GM21515 (cell line): ENCODE data around the gene ADAM10.

Experiments used
- ATAC-seq: cut with Tn5 transposase; IDR thresholded peaks from one replicate; pipeline ENCODE4 v1.9.1; 2021; ENCODE audit not compliant: unreplicated experiment

ADAM10 gene

GRCh38 chr15:58684036-58684710 is 65.3 kb downstream of the ADAM10 start:
- ATAC-seq = no peak

- no peak for ATAC-seq
Measured at GRCh38 chr15:58682234-58682633, 67.3 kb downstream of the ADAM10 start.

- ATAC-seq = no peak
Measured at GRCh38 chr15:58678683-58679082, 70.8 kb downstream of the ADAM10 start.

GRCh38 chr15:58677426-58677825 is 72.1 kb downstream of the ADAM10 start:
- no peak for ATAC-seq

- ATAC-seq = no peak
Measured at GRCh38 chr15:58676766-58677165, 72.7 kb downstream of the ADAM10 start.

- no peak for ATAC-seq
Measured at GRCh38 chr15:58671186-58671585, 78.3 kb downstream of the ADAM10 start.

- no peak for ATAC-seq
Measured at GRCh38 chr15:58669108-58669507, 80.4 kb downstream of the ADAM10 start.

GRCh38 chr15:58666957-58667356 is 82.5 kb downstream of the ADAM10 start:
- ATAC-seq = no peak

- ATAC-seq = no peak
Measured at GRCh38 chr15:58665672-58666071, 83.8 kb downstream of the ADAM10 start.

- ATAC-seq = no peak
Measured at GRCh38 chr15:58650102-58650501, 99.4 kb downstream of the ADAM10 start.

- no peak for ATAC-seq
Measured at GRCh38 chr15:58649175-58649574, 100.3 kb downstream of the ADAM10 start.

GRCh38 chr15:58643996-58644395 is 105.5 kb downstream of the ADAM10 start:
- ATAC-seq = no peak

GRCh38 chr15:58641660-58642059 is 107.8 kb downstream of the ADAM10 start:
- ATAC-seq = no peak

GRCh38 chr15:58639992-58640391 is 109.5 kb downstream of the ADAM10 start:
- no peak for ATAC-seq

- no peak for ATAC-seq
Measured at GRCh38 chr15:58639002-58639756, 110.3 kb downstream of the ADAM10 start.

GRCh38 chr15:58632789-58633188 is 116.7 kb downstream of the ADAM10 start:
- no peak for ATAC-seq

- no peak for ATAC-seq
Measured at GRCh38 chr15:58631319-58631718, 118.2 kb downstream of the ADAM10 start.

- no peak for ATAC-seq
Measured at GRCh38 chr15:58629625-58630024, 119.9 kb downstream of the ADAM10 start.

GRCh38 chr15:58628206-58628947 is 121.1 kb downstream of the ADAM10 start:
- no peak for ATAC-seq

GRCh38 chr15:58627701-58628100 is 121.8 kb downstream of the ADAM10 start:
- no peak for ATAC-seq

- ATAC-seq = no peak
Measured at GRCh38 chr15:58627046-58627445, 122.5 kb downstream of the ADAM10 start.

- ATAC-seq = no peak
Measured at GRCh38 chr15:58626378-58626777, 123.1 kb downstream of the ADAM10 start.
